Breast epithelium (tissue), 4 donors: ENCODE data around the gene APC. TPM values are rescaled to one million over a fixed set of nuclear protein-coding genes. Genes with fewer than 3 reads are reported as not detected.

ENCODE experiments used
- DNase-seq, 2 donors: peaks; one replicate each; pipeline ENCODE4 v3.0.0-alpha.2; 2019; ENCODE audit warnings: low spot score in 2 of 2
- H3K27ac ChIP-seq, 2 donors: fragments of 200-600 bp; sonication (generic) in 1 of 2; one replicate each; pipeline ENCODE4 v1.5.1; 2016 to 2019; ENCODE audit warnings: mild to moderate bottlenecking in 1 of 2
- H3K27me3 ChIP-seq, 2 donors: fragments of 200-600 bp; sonication (generic) in 1 of 2; one replicate each; pipeline versions ENCODE4 v1.5.1 to v1.6.0; 2017 to 2019; ENCODE audit warnings: control low read depth in 1 of 2, mild to moderate bottlenecking in 1 of 2
- H3K36me3 ChIP-seq: fragments of 200-600 bp; one replicate; pipeline ENCODE4 v1.5.1; 2019
- H3K4me1 ChIP-seq, 2 donors: fragments of 200-600 bp; sonication (generic); one replicate each; pipeline ENCODE4 v1.5.1; 2016 to 2019; ENCODE audit warnings: control low read depth in 1 of 2
- H3K4me3 ChIP-seq, 3 donors: fragments of 200-600 bp; sonication (generic); 1 replicate in 2 of 3; 2 replicates in 1 of 3; pipeline ENCODE4 v1.5.1; 2016 to 2019; ENCODE audit warnings: mild to moderate bottlenecking in 3 of 3, moderate library complexity in 2 of 3
- H3K9me3 ChIP-seq, 2 donors: fragments of 200-600 bp; sonication (generic) in 1 of 2; one replicate each; pipeline ENCODE4 v1.5.1; 2016 to 2019; ENCODE audit warnings: control low read depth in 1 of 2
- POLR2A ChIP-seq: fragments of 450-650 bp; IDR thresholded peaks from one replicate; pipeline ENCODE4 v1.6.1; 2016; ENCODE audit warnings: antibody characterized with exemption, mild to moderate bottlenecking, moderate library complexity
- POLR2AphosphoS5 ChIP-seq, 3 donors: sonication (generic); formaldehyde crosslinking; IDR thresholded peaks; one replicate each; pipeline ENCODE4 v1.6.1; 2017; ENCODE audit warnings: antibody characterized with exemption in 3 of 3
- intact Hi-C: fragments of 100-400 bp; cut with DNase I; formaldehyde crosslinking; loops from one replicate; pipeline ENCODE4 v1.15.1; 2023; ENCODE audit warnings: low total_unique reads
- total RNA-seq, 3 donors: library from RNA; depleted of rRNA; stranded (reverse); fragments of >200 nt; gene quantifications; one replicate each; pipeline ENCODE4 v1.1.0, GENCODE V29; 2016
- TF ChIP-seq, protein P1 (sequence below), 3 donors: fragments of 450-650 bp; IDR thresholded peaks; one replicate each; pipeline ENCODE4 v1.5.1; 2016 to 2017; ENCODE audit warnings: antibody characterized with exemption in 3 of 3, mild to moderate bottlenecking in 3 of 3, moderate library complexity in 3 of 3

Gene APC
- total RNA-seq, 3 donors from 2014 or later: 51.5 to 73.9 (median 65.1) TPM

DNA sequence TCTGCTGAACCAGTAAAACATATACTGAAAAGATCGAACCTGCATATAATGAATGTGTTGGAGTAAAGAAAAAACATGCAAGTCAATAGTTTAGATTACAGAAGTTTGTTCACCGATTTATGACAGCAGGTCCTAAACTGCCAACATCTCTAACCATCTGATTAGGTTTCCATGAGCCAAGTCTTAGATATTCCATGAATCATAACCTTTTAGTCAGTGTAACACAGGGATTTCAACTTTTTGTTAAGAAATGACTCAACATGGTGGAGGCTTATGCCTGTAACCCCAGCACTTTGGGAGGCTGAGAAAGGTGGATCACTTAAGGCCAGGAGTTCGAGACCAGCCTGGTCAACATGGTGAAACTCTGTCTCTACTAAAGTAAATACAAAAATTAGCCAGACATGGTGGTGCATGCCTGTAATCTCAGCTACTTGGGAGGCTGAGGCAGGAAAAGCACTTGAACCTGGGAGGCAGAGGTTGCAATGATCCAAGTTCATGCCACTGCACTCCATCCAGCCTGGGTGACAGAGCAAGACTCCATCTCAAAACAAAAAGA, 38.7 kb downstream of the APC start:
- Histone ChIP-seq H3K4me3 (no peak overlapping the region), H3K9me3 (no peaks in the 10 kb centered on the region), H3K27ac (no peak overlapping the region), H3K4me1 (no peaks in the 10 kb centered on the region), H3K36me3 (no peaks in the 10 kb centered on the region), H3K27me3 (no peaks in the 10 kb centered on the region)
- intact Hi-C loops: no loop called here
- no peak for DNase-seq
- TF ChIP-seq, protein P1, sequence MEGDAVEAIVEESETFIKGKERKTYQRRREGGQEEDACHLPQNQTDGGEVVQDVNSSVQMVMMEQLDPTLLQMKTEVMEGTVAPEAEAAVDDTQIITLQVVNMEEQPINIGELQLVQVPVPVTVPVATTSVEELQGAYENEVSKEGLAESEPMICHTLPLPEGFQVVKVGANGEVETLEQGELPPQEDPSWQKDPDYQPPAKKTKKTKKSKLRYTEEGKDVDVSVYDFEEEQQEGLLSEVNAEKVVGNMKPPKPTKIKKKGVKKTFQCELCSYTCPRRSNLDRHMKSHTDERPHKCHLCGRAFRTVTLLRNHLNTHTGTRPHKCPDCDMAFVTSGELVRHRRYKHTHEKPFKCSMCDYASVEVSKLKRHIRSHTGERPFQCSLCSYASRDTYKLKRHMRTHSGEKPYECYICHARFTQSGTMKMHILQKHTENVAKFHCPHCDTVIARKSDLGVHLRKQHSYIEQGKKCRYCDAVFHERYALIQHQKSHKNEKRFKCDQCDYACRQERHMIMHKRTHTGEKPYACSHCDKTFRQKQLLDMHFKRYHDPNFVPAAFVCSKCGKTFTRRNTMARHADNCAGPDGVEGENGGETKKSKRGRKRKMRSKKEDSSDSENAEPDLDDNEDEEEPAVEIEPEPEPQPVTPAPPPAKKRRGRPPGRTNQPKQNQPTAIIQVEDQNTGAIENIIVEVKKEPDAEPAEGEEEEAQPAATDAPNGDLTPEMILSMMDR (IDR thresholded peaks at IDR 0.05): no peak
- TF ChIP-seq POLR2A (no peak), POLR2AphosphoS5 (IDR thresholded peaks at IDR 0.05) (no peak)

DNA sequence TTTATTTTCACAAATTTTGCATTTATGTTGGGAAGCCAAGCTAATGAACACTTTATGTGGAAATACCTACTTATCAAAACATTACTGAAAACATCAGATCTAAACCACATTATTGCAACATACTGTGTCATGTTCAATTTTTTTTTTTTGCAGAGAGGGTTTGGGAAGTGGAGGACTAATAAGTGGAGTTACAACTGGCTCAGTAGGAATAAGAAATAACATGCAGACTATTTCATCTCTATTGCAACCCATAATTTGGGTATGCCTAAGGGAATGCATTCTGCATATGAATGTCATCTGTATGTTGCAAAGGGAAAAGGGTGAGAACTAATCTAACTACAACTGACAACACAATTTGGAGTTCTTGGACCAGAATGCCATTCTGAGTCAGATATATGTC, 41.8 kb downstream of the APC start:
- no peak for TF ChIP-seq POLR2A
- TF ChIP-seq, protein P1 (IDR thresholded peaks at IDR 0.05): no peak
- TF ChIP-seq POLR2AphosphoS5 (IDR thresholded peaks at IDR 0.05): no peak
- intact Hi-C loops: no loop called here
- H3K4me1 ChIP-seq: no peaks in the 10 kb centered on the region
- H3K36me3 ChIP-seq: no peaks in the 10 kb centered on the region
- no peak overlapping the region for H3K4me3 ChIP-seq
- H3K27me3 ChIP-seq: no peaks in the 10 kb centered on the region
- no peak for DNase-seq
- no peak overlapping the region for H3K27ac ChIP-seq
- H3K9me3 ChIP-seq: no peaks in the 10 kb centered on the region

DNA sequence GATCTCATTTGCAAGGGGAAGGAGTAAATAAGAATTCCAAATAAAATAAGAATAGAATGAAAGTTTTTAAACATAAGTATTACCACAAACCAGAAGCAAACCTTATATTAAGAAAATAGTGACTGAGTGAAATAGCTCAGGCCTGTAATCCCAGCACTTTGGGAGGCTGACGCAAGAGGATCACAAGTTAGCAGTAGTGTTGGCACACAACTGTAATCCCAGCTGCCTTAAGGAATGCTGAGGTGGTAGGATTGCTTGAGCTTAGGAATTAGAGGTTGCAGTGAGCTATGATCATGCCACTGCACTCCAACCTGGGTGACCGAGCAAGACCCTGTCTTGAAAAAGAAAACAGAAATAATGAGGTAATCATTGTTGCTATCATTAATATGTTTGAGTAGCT, 47.0 kb downstream of the APC start:
- intact Hi-C loops: no loop called here
- no peaks in the 10 kb centered on the region for H3K36me3 ChIP-seq
- TF ChIP-seq POLR2AphosphoS5 (IDR thresholded peaks at IDR 0.05): no peak
- TF ChIP-seq POLR2A: no peak
- TF ChIP-seq, protein P1 (IDR thresholded peaks at IDR 0.05): no peak

DNA sequence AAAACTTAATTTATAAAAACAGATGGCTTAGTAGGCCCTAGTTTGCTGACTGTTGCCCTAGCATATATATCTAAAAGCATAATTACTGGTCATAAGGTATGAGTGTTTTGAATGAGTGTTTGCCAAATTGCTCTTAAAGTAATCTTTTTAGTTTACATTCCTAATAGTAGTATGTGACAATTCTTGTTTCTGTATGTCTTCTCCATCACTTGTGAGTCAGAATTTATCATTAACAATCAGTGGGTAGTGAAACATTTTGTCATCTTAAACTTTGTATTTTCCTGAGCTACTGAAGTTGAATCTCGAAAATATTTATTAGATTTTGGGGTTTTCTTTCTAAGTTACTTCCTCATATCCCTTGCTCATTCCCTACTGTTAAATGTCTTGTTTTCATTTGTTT, 49.6 kb downstream of the APC start:
- Histone ChIP-seq H3K4me3 (no peak overlapping the region), H3K36me3 (no peaks in the 10 kb centered on the region), H3K9me3 (no peaks in the 10 kb centered on the region), H3K27me3 (no peaks in the 10 kb centered on the region), H3K4me1 (no peaks in the 10 kb centered on the region), H3K27ac (no peak overlapping the region)
- DNase-seq: no peak
- TF ChIP-seq, protein P1 (IDR thresholded peaks at IDR 0.05): no peak
- TF ChIP-seq POLR2AphosphoS5 (IDR thresholded peaks at IDR 0.05) (no peak), POLR2A (no peak)
- intact Hi-C loops: no loop called here

More for the DNA sequence above, 47.0 kb downstream of the APC start:
- Histone ChIP-seq H3K9me3 (no peaks in the 10 kb centered on the region), H3K27me3 (no peaks in the 10 kb centered on the region), H3K4me3 (no peak overlapping the region), H3K4me1 (no peaks in the 10 kb centered on the region), H3K27ac (no peak overlapping the region)
- DNase-seq: no peak

DNA sequence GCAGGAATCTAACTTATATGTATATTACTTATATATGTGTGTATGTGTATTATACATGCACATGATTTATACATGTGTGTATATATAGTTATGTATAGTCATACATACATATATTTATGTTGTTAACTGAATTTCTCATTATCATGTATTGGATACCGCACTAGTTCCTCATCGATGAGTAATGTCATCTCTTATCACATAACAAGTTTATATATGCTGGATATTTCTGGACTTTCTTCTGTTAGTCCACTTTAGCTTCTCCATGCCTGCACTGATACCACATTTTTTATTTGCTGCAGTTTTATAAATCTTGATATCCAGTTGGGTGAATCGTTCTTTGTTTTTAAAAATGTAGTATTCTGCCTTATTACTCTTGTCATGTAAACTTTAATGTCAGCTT, 50.2 kb downstream of the APC start:
- no peak overlapping the region for H3K4me3 ChIP-seq
- no peaks in the 10 kb centered on the region for H3K9me3 ChIP-seq
- no peaks in the 10 kb centered on the region for H3K36me3 ChIP-seq
- H3K27me3 ChIP-seq: no peaks in the 10 kb centered on the region
- H3K4me1 ChIP-seq: no peaks in the 10 kb centered on the region
- H3K27ac ChIP-seq: no peak overlapping the region
- intact Hi-C loops: no loop called here
- no peak for DNase-seq
- no peak for TF ChIP-seq POLR2AphosphoS5 (IDR thresholded peaks at IDR 0.05)
- no peak for TF ChIP-seq POLR2A
- TF ChIP-seq, protein P1 (IDR thresholded peaks at IDR 0.05): no peak
